ENCODE results near the gene FLNA. TPM values are rescaled to one million over a fixed set of nuclear protein-coding genes. Genes with fewer than 3 reads are reported as not detected.

The FLNA gene
- total RNA-seq, 2 donors from 2014 or later: 124 to 773 TPM

- no peak for DNase-seq
- intact Hi-C loops (cut with DNase I): loop anchor here (5.0 kb wide), 1 partner anchor 128 kb away; no protein-coding TSS in a partner anchor
Measured at GRCh38 chrX:154404625-154405192, 30.3 kb upstream of the FLNA start.

GRCh38 chrX:154403858-154404257, 29.4 kb upstream of the FLNA start:
- intact Hi-C loops (cut with DNase I): loop anchor here (5.0 kb wide), 1 partner anchor 128 kb away; no protein-coding TSS in a partner anchor
- H3K4me1 ChIP-seq: no peaks in the 10 kb centered on the region
- H3K36me3 ChIP-seq: no peaks in the 10 kb centered on the region
- H3K9me3 ChIP-seq: no peaks in the 10 kb centered on the region
- no peak overlapping the region for H3K9ac ChIP-seq (ENCODE audit: low read depth in 2 of 2, low read length in 2 of 2)
- H3K4me3 ChIP-seq: no peak overlapping the region
- H3K27ac ChIP-seq: no peak overlapping the region
- no peak for TF ChIP-seq CTCF (IDR thresholded peaks at IDR 0.05)
- DNase-seq: no peak
- no peaks in the 10 kb centered on the region for H3K27me3 ChIP-seq

More at GRCh38 chrX:154404625-154405192, 30.3 kb upstream of the FLNA start:
- Histone ChIP-seq H3K9me3 (no peaks in the 10 kb centered on the region), H3K27ac (no peak overlapping the region), H3K4me1 (no peaks in the 10 kb centered on the region), H3K36me3 (no peaks in the 10 kb centered on the region), H3K27me3 (no peaks in the 10 kb centered on the region), H3K9ac (ENCODE audit: low read depth in 2 of 2, low read length in 2 of 2) (no peak overlapping the region), H3K4me3 (no peak overlapping the region)
- no peak for TF ChIP-seq CTCF (IDR thresholded peaks at IDR 0.05)

- no peaks in the 10 kb centered on the region for H3K27me3 ChIP-seq
- no peak for TF ChIP-seq CTCF (IDR thresholded peaks at IDR 0.05)
- H3K36me3 ChIP-seq: no peaks in the 10 kb centered on the region
- no peak for DNase-seq
- H3K27ac ChIP-seq: no peak overlapping the region
- H3K9me3 ChIP-seq: no peaks in the 10 kb centered on the region
- no peak overlapping the region for H3K9ac ChIP-seq (ENCODE audit: low read depth in 2 of 2, low read length in 2 of 2)
- no peaks in the 10 kb centered on the region for H3K4me1 ChIP-seq
- intact Hi-C loops (cut with DNase I): loop anchor here (5.0 kb wide), 1 partner anchor 129 kb away; no protein-coding TSS in a partner anchor
- no peak overlapping the region for H3K4me3 ChIP-seq
Measured at GRCh38 chrX:154403192-154403591, 28.8 kb upstream of the FLNA start.

- Histone ChIP-seq H3K27me3 (no peaks in the 10 kb centered on the region), H3K27ac (no peak overlapping the region), H3K9me3 (no peaks in the 10 kb centered on the region), H3K9ac (ENCODE audit: low read depth in 2 of 2, low read length in 2 of 2) (no peak overlapping the region), H3K36me3 (no peaks in the 10 kb centered on the region), H3K4me1 (no peaks in the 10 kb centered on the region), H3K4me3 (no peak overlapping the region)
- DNase-seq: no peak
- no peak for TF ChIP-seq CTCF (IDR thresholded peaks at IDR 0.05)
- intact Hi-C loops (cut with DNase I): loop anchor here (5.0 kb wide), 1 partner anchor 130 kb away; no protein-coding TSS in a partner anchor
Measured at GRCh38 chrX:154402622-154403127, 28.2 kb upstream of the FLNA start.

- H3K9ac ChIP-seq (ENCODE audit: low read depth in 2 of 2, low read length in 2 of 2): no peak overlapping the region
- no peak for DNase-seq
- H3K4me1 ChIP-seq: no peaks in the 10 kb centered on the region
- H3K27me3 ChIP-seq: no peaks in the 10 kb centered on the region
- H3K36me3 ChIP-seq: no peaks in the 10 kb centered on the region
- H3K4me3 ChIP-seq: no peak overlapping the region
- H3K9me3 ChIP-seq: no peaks in the 10 kb centered on the region
- no peak overlapping the region for H3K27ac ChIP-seq
- TF ChIP-seq CTCF (IDR thresholded peaks at IDR 0.05): no peak
- intact Hi-C loops (cut with DNase I): loop anchor here (5.0 kb wide), 1 partner anchor 130 kb away; no protein-coding TSS in a partner anchor
Measured at GRCh38 chrX:154401918-154402621, 27.6 kb upstream of the FLNA start.
